ENCODE data around the gene DHX58. TPM values are rescaled to one million over a fixed set of nuclear protein-coding genes. Genes with fewer than 3 reads are reported as not detected.

DHX58 gene
- total and polyA plus RNA-seq, 2 donors from 2014 or later, result 22.1 to 27.5 TPM

GRCh38 chr17:42120161-42120769 lies 7.8 kb upstream of the DHX58 start:
- no peak for TF ChIP-seq CTCF (IDR thresholded peaks at IDR 0.05; ENCODE audit: borderline replicate concordance, extremely low read depth, insufficient read depth)
- no peak overlapping the region for H3K27ac ChIP-seq (ENCODE audit: low read depth in 2 of 2, low read length in 2 of 2)

DNA sequence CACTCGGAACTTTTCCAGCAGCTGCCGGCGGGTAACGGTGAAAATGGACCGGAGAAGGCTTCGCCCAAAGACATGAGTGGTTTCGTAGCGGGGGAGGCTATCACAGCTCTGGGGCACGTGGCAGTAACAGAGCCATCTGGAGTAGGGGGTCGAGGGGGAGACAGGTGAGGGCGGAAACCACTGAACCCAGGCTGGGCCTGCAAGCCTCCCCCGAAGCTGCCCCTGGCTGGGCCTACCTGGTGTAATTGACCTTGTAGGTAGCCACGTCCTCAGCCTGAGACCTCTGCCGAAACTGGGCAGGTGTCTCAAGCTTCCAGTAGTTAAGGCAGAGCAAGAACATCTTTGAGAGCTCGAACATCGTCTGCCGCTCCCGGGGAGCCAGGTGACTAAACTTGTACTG lies 6.8 kb upstream of the DHX58 start:
- H3K9ac ChIP-seq (ENCODE audit: low read length in 3 of 3), result no peak overlapping the region
- intact Hi-C loops (cut with DNase I), result loop anchor here (5.0 kb wide), 1 partner anchor 157 kb away; no protein-coding TSS in a partner anchor
- no peak for FAIRE-seq

More at GRCh38 chr17:42120161-42120769, 7.8 kb upstream of the DHX58 start:
- Histone ChIP-seq H3K4me1 (ENCODE audit: control insufficient read depth in 2 of 3, insufficient read depth in 2 of 3, low read depth in 1 of 3, low read length in 3 of 3) (peaks cover 0 to 9% (median 6%) of the 10 kb centered on the region in 3 donors), H3K9ac (ENCODE audit: low read length in 3 of 3) (no peak overlapping the region), H3K27me3 (ENCODE audit: control insufficient read depth, insufficient read depth, low read length) (no peaks in the 10 kb centered on the region), H3K9me3 (ENCODE audit: control insufficient read depth in 2 of 3, insufficient read depth in 1 of 3, low read length in 3 of 3) (no peaks in the 10 kb centered on the region), H3K36me3 (ENCODE audit: control insufficient read depth in 2 of 3, insufficient read depth in 3 of 3, low read length in 3 of 3) (peaks cover 0 to 13% (median 0%) of the 10 kb centered on the region in 3 donors), H3K4me3 (ENCODE audit: low read length in 3 of 3) (peak overlapping the region in 1 of 3 donors; percentile 46)
- FAIRE-seq, result no peak
- intact Hi-C loops (cut with DNase I), result no loop called here
- DNase-seq, result no peak

GRCh38 chr17:42118545-42118944 lies 6.0 kb upstream of the DHX58 start:
- peaks cover 0 to 9% (median 2%) of the 10 kb centered on the region in 3 donors for H3K36me3 ChIP-seq (ENCODE audit: control insufficient read depth in 2 of 3, insufficient read depth in 3 of 3, low read length in 3 of 3)
- no peak for FAIRE-seq
- no peaks in the 10 kb centered on the region for H3K9me3 ChIP-seq (ENCODE audit: control insufficient read depth in 2 of 3, insufficient read depth in 1 of 3, low read length in 3 of 3)
- H3K27ac ChIP-seq (ENCODE audit: low read depth in 2 of 2, low read length in 2 of 2), result no peak overlapping the region
- no peak overlapping the region for H3K4me3 ChIP-seq (ENCODE audit: low read length in 3 of 3)
- peaks cover 0 to 9% (median 6%) of the 10 kb centered on the region in 3 donors for H3K4me1 ChIP-seq (ENCODE audit: control insufficient read depth in 2 of 3, insufficient read depth in 2 of 3, low read depth in 1 of 3, low read length in 3 of 3)
- H3K27me3 ChIP-seq (ENCODE audit: control insufficient read depth, insufficient read depth, low read length), result no peaks in the 10 kb centered on the region
- DNase-seq, result no peak
- H3K9ac ChIP-seq (ENCODE audit: low read length in 3 of 3), result no peak overlapping the region
- peak; percentile 37 for TF ChIP-seq CTCF (IDR thresholded peaks at IDR 0.05; ENCODE audit: borderline replicate concordance, extremely low read depth, insufficient read depth)
- intact Hi-C loops (cut with DNase I), result loop anchor here (5.0 kb wide), 1 partner anchor 156 kb away; no protein-coding TSS in a partner anchor

More for the DNA sequence above, 6.8 kb upstream of the DHX58 start:
- no peaks in the 10 kb centered on the region for H3K27me3 ChIP-seq (ENCODE audit: control insufficient read depth, insufficient read depth, low read length)
- H3K36me3 ChIP-seq (ENCODE audit: control insufficient read depth in 2 of 3, insufficient read depth in 3 of 3, low read length in 3 of 3), result peaks cover 0 to 9% (median 2%) of the 10 kb centered on the region in 3 donors
- H3K27ac ChIP-seq (ENCODE audit: low read depth in 2 of 2, low read length in 2 of 2), result no peak overlapping the region
- H3K9me3 ChIP-seq (ENCODE audit: control insufficient read depth in 2 of 3, insufficient read depth in 1 of 3, low read length in 3 of 3), result no peaks in the 10 kb centered on the region
- no peak for TF ChIP-seq CTCF (IDR thresholded peaks at IDR 0.05; ENCODE audit: borderline replicate concordance, extremely low read depth, insufficient read depth)
- DNase-seq, result no peak
- H3K4me3 ChIP-seq (ENCODE audit: low read length in 3 of 3), result no peak overlapping the region
- H3K4me1 ChIP-seq (ENCODE audit: control insufficient read depth in 2 of 3, insufficient read depth in 2 of 3, low read depth in 1 of 3, low read length in 3 of 3), result peaks cover 0 to 9% (median 6%) of the 10 kb centered on the region in 3 donors
